ENCODE results near the gene ASCL2.

- TF ChIP-seq CTCF (IDR thresholded peaks at IDR 0.05; ENCODE audit: poor library complexity) = no peak
- TF ChIP-seq EZH2 (IDR thresholded peaks at IDR 0.05; ENCODE audit: borderline replicate concordance) = no peak
- TF ChIP-seq EZH2phosphoT487 (IDR thresholded peaks at IDR 0.05; ENCODE audit: low read depth, severe bottlenecking, unreplicated experiment) = no peak
Measured at GRCh38 chr11:2275334-2276279, 5.2 kb upstream of the ASCL2 start.

All from hepatocyte (in vitro differentiated cells).